Mucosa of rectum (tissue), 2 donors: ENCODE results near the gene ST7.
"Not testable (repeated sequence)": the region's sequence is repeated elsewhere in the genome, so short reads cannot be mapped to it uniquely, and the experiment has no call there.

Experiments
- H3K27ac ChIP-seq, 2 donors: one replicate each; pipeline ENCODE4 v1.7.0; 2013; ENCODE audit warnings: inconsistent platforms in 2 of 2, low read depth in 2 of 2, low read length in 2 of 2
- H3K27me3 ChIP-seq, 2 donors: one replicate each; pipeline ENCODE4 v1.7.0; 2013; ENCODE audit warnings: low read length in 2 of 2; ENCODE audit not compliant: control insufficient read depth in 2 of 2, insufficient read depth in 2 of 2
- H3K36me3 ChIP-seq, 2 donors: one replicate each; pipeline ENCODE4 v1.7.0; 2013; ENCODE audit warnings: low read length in 2 of 2; ENCODE audit not compliant: control insufficient read depth in 2 of 2, insufficient read depth in 2 of 2
- H3K4me1 ChIP-seq, 2 donors: one replicate each; pipeline ENCODE4 v1.7.0; 2013; ENCODE audit warnings: low read length in 2 of 2, mild to moderate bottlenecking in 1 of 2; ENCODE audit not compliant: control insufficient read depth in 2 of 2, insufficient read depth in 2 of 2
- H3K4me3 ChIP-seq, 2 donors: one replicate each; pipeline ENCODE4 v1.7.0; 2013; ENCODE audit warnings: low read length in 2 of 2
- H3K9ac ChIP-seq, 2 donors: one replicate each; pipeline ENCODE4 v1.7.0; 2013; ENCODE audit warnings: low read length in 2 of 2, low read depth in 1 of 2, mild to moderate bottlenecking in 1 of 2
- H3K9me3 ChIP-seq, 2 donors: one replicate each; pipeline ENCODE4 v1.7.0; 2013; ENCODE audit warnings: low read length in 2 of 2; ENCODE audit not compliant: control insufficient read depth in 2 of 2
- donor health status: healthy.
- donor health status: Normal muscosa, but diverticular disease.

The ST7 gene

GRCh38 chr7:116957874-116958273 is 4.6 kb downstream of the ST7 start:
- Histone ChIP-seq H3K9me3 (no peaks in the 10 kb centered on the region), H3K27ac (no peak overlapping the region), H3K9ac (no peak overlapping the region), H3K4me3 (no peak overlapping the region), H3K4me1 (peaks cover 5 to 10% of the 10 kb centered on the region in 2 donors), H3K36me3 (no peaks in the 10 kb centered on the region), H3K27me3 (no peaks in the 10 kb centered on the region)

- H3K9me3 ChIP-seq, H3K4me1 ChIP-seq, H3K4me3 ChIP-seq, H3K27ac ChIP-seq, H3K27me3 ChIP-seq, H3K9ac ChIP-seq, H3K36me3 ChIP-seq: not testable (repeated sequence)
Observed at GRCh38 chr7:116961966-116962673, 8.8 kb downstream of the ST7 start.

DNA sequence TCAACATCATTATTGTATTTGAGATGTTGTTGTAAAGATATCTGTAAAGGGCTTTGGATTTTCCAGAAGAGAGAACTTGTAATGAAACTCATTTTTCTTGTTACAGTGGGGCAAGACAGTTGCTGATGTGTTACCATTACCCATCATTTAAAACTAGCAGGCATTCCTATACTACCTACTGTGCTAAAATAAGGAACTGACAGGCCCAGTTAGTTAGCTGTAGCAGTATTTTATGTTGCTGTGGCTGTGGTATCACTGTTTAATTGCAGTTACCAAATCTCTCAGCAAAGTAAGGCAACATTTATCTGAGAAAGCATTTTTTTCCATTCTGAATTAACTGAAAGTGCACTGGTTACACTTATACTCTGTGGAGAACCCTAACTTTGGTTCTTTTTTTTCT is 9.9 kb downstream of the ST7 start:
- Histone ChIP-seq H3K9ac (no peak overlapping the region), H3K36me3 (no peaks in the 10 kb centered on the region), H3K4me3 (no peak overlapping the region), H3K27ac (no peak overlapping the region), H3K9me3 (no peaks in the 10 kb centered on the region), H3K27me3 (no peaks in the 10 kb centered on the region), H3K4me1 (no peaks in the 10 kb centered on the region)

DNA sequence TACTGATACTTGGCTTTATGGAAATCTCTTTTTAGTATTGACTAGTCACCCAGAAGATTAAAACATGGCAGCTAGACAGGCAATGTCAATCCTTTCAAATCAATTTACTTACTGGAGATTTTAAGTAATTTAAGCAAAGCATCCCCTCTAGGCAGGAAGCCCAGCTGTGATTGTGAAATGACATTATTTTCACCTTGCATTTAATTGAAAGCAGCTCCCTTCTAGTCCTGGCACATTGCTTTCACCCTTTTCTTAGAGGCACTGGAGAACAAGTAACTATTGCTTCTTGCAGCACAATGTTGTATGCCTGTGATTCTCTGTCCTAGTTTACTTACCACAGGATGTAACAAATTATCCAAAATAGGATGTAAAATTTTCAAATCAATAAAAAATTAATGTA is 13.3 kb downstream of the ST7 start:
- Histone ChIP-seq H3K27me3 (no peaks in the 10 kb centered on the region), H3K4me3 (no peak overlapping the region), H3K4me1 (peaks cover 0 to 2% of the 10 kb centered on the region in 2 donors), H3K9me3 (no peaks in the 10 kb centered on the region), H3K27ac (no peak overlapping the region), H3K36me3 (no peaks in the 10 kb centered on the region), H3K9ac (no peak overlapping the region)

DNA sequence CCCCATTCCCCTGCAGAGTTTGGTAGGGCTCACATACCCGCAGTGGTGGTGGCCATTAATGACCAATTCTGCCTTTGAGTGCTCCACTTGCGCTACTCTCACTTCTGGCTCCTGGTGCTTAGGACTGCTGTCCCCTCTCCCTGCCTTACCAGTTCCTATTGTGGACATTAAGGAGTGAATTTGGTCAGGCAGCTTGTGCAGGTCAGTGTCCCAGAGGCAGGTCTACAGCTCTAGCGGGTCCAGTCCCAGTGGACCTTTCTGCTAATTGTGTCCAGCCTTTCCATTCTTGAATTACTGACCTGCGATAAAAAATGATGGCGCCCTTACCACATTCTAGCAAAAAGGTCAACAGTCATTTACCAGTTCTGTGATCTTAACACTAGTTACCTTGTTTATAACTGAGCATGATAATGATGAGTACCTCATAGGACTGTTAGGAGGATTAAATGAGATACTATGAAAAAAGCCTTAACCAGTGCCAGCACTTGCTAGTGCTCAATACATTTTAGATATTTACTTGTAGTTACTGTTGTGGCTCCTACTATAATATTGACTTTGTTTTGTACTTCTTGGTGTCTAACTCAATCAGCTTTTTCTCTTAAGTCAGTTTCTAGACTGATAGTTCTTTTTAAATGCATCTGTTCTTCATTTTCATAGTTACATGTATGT is 14.1 kb downstream of the ST7 start:
- no peaks in the 10 kb centered on the region for H3K9me3 ChIP-seq
- H3K4me3 ChIP-seq = no peak overlapping the region
- no peaks in the 10 kb centered on the region for H3K36me3 ChIP-seq
- peaks cover 0 to 2% of the 10 kb centered on the region in 2 donors for H3K4me1 ChIP-seq
- H3K27ac ChIP-seq = no peak overlapping the region
- no peak overlapping the region for H3K9ac ChIP-seq
- no peaks in the 10 kb centered on the region for H3K27me3 ChIP-seq

DNA sequence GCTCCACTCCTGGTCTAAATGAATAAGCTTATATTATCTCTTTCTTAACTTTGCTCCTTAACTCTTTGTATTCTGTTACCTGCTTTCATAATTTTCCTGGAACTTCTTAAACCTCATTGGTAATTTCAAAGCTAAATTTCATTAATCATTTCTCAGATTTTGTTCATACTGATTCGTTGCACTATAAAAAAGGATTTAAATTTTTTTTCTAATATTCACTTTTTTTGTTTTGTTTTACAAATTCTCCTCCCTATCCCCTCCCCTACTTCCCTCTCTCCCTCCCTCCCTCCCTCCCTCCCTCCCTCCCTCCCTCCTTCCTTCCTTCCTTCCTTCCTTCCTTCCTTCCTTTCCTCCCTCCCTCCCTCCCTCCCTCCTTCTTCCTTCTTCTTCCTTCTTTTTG is 14.7 kb downstream of the ST7 start:
- H3K4me3 ChIP-seq = no peak overlapping the region

GRCh38 chr7:116968631-116969030 is 15.3 kb downstream of the ST7 start:
- Histone ChIP-seq H3K36me3 (no peaks in the 10 kb centered on the region), H3K4me1 (peaks cover 0 to 2% of the 10 kb centered on the region in 2 donors), H3K9ac (no peak overlapping the region), H3K9me3 (no peaks in the 10 kb centered on the region), H3K27me3 (no peaks in the 10 kb centered on the region), H3K27ac (no peak overlapping the region), H3K4me3 (no peak overlapping the region)

More for the DNA sequence above, 14.7 kb downstream of the ST7 start:
- H3K27me3 ChIP-seq = no peaks in the 10 kb centered on the region
- no peak overlapping the region for H3K9ac ChIP-seq
- H3K27ac ChIP-seq = no peak overlapping the region
- H3K9me3 ChIP-seq = no peaks in the 10 kb centered on the region
- no peaks in the 10 kb centered on the region for H3K36me3 ChIP-seq
- peaks cover 0 to 2% of the 10 kb centered on the region in 2 donors for H3K4me1 ChIP-seq

- Histone ChIP-seq H3K9ac (no peak overlapping the region), H3K27me3 (no peaks in the 10 kb centered on the region), H3K27ac (no peak overlapping the region), H3K9me3 (no peaks in the 10 kb centered on the region), H3K36me3 (no peaks in the 10 kb centered on the region), H3K4me3 (no peak overlapping the region), H3K4me1 (peaks cover 0 to 2% of the 10 kb centered on the region in 2 donors)
Observed at GRCh38 chr7:116969371-116969902, 16.1 kb downstream of the ST7 start.

DNA sequence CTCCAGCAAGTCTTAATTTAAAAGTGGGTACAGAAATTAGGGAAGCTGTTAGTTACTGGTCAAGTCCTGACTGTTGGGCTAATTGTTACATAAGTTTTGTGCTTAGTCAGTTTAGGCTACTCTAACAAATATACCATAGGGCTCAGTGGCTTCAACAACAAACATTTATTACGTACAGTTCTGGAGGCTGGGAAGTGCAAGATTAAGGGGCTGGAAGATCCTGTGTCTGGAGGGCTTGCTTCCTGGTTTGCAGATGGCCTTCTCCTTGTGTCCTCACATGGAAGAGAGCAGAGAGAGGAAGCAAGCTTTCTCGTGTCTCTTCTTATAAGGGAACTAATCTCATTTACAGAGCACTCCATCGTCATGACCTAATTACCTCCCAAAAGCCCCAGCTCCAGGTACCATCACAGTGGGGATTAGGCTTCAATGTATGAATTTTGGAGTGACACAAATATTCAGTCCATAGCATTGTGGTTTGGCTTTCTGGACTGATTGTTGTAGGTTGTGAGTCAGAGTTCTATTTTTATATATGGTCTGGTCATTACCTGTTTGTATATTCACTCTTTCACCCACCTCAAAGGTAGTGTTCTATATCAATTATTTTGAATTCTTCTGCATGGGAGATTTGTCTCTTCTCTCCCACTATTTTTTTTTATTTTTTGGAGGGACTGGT is 17.1 kb downstream of the ST7 start:
- Histone ChIP-seq H3K4me1 (peaks cover 0 to 2% of the 10 kb centered on the region in 2 donors), H3K27ac (no peak overlapping the region), H3K36me3 (no peaks in the 10 kb centered on the region), H3K4me3 (no peak overlapping the region), H3K9me3 (no peaks in the 10 kb centered on the region), H3K9ac (no peak overlapping the region), H3K27me3 (no peaks in the 10 kb centered on the region)

GRCh38 chr7:116971153-116971552 is 17.9 kb downstream of the ST7 start:
- not testable (repeated sequence) for H3K27me3 ChIP-seq, H3K9me3 ChIP-seq

More at GRCh38 chr7:116971153-116971552, 17.9 kb downstream of the ST7 start:
- H3K4me1 ChIP-seq, H3K27ac ChIP-seq, H3K4me3 ChIP-seq, H3K36me3 ChIP-seq, H3K9ac ChIP-seq: not testable (repeated sequence)
